Kidney (tissue), 14 donors: Measurements from ENCODE around the gene SACM1L. TPM values are rescaled to one million over a fixed set of nuclear protein-coding genes. Genes with fewer than 3 reads are reported as not detected.
A peak's percentile ranks its signal among the peaks of the same experiment; 100 is the strongest.

Experiments used
- DNase-seq, 5 donors: peaks; one replicate each; pipeline ENCODE4 v3.0.0-alpha.2; 2013 to 2020
- FAIRE-seq: peaks from 2 replicates; lab custom pipeline; 2012; peaks lifted over from hg19 to GRCh38; lab: Jason Lieb, UNC
- H3K27ac ChIP-seq, 2 donors: one replicate each; pipeline ENCODE4 v1.7.0; 2013; ENCODE audit warnings: low read depth in 2 of 2, low read length in 2 of 2, inconsistent platforms in 1 of 2
- H3K27me3 ChIP-seq: one replicate; pipeline ENCODE4 v1.7.1; 2013; ENCODE audit warnings: low read length, inconsistent platforms; ENCODE audit not compliant: control insufficient read depth, insufficient read depth
- H3K36me3 ChIP-seq, 3 donors: one replicate each; pipeline versions ENCODE4 v1.7.0 to v1.7.1; 2013; ENCODE audit warnings: low read length in 3 of 3, control low read depth in 1 of 3, inconsistent platforms in 1 of 3; ENCODE audit not compliant: insufficient read depth in 3 of 3, control insufficient read depth in 2 of 3
- H3K4me1 ChIP-seq, 3 donors: one replicate each; pipeline versions ENCODE4 v1.7.0 to v1.7.1; 2013; ENCODE audit warnings: low read length in 3 of 3, inconsistent platforms in 1 of 3, low read depth in 1 of 3; ENCODE audit not compliant: control insufficient read depth in 2 of 3, insufficient read depth in 2 of 3
- H3K4me3 ChIP-seq, 3 donors: one replicate each; pipeline versions ENCODE4 v1.7.0 to v1.8.1; 2013; ENCODE audit warnings: low read length in 3 of 3, control low read depth in 1 of 3, inconsistent platforms in 1 of 3
- H3K9ac ChIP-seq, 3 donors: one replicate each; pipeline versions ENCODE4 v1.7.0 to v1.7.1; 2013; ENCODE audit warnings: low read length in 3 of 3, control low read depth in 1 of 3, inconsistent platforms in 1 of 3
- H3K9me3 ChIP-seq, 3 donors: one replicate each; pipeline versions ENCODE4 v1.7.0 to v1.7.1; 2013; ENCODE audit warnings: low read length in 3 of 3, control low read depth in 1 of 3, inconsistent platforms in 1 of 3; ENCODE audit not compliant: control insufficient read depth in 2 of 3, insufficient read depth in 1 of 3
- intact Hi-C: fragments of 100-400 bp; cut with DNase I; formaldehyde crosslinking; loops from one replicate; pipeline ENCODE4 v1.11.1; 2022
- polyA plus RNA-seq: library from polyadenylated mRNA; stranded (reverse); fragments of 350-450 nt; fragmentation: Illumina TruSeq; extraction: RNeasy Lipid Tissue Mini Kit (QIAGEN cat#74804); gene quantifications from one replicate; pipeline ENCODE4 v1.2.3, GENCODE V29; 2014; ENCODE audit warnings: low read depth, low replicate concordance; ENCODE audit not compliant: insufficient read depth
- total RNA-seq: library from RNA; stranded (reverse); fragmentation: NEBNext Ultra II Directional; extraction: Animal tissue kit (Norgen Biotek cat#: 25700); gene quantifications from one replicate; pipeline ENCODE4 v1.2.1, GENCODE V29; 2021
- TF ChIP-seq, protein P1 (sequence below): IDR thresholded peaks from 3 replicates; pipeline ENCODE4 v1.5.1; 2012; ENCODE audit warnings: mild to moderate bottlenecking, moderate library complexity, borderline replicate concordance; ENCODE audit not compliant: insufficient read depth; ENCODE audit errors: extremely low read depth
- donor health status: control.
- donor health status: control.
- donor health status: control.
- donor health status: control.
- donor health status: control.
- donor health status: DM: yes; HTN: yes; CAD: no.
- donor health status: Normal renal cell carcinoma (clear cell type).

SACM1L gene
- total and polyA plus RNA-seq, 2 donors from 2014 or later = 27.1 to 53.1 TPM

GRCh38 chr3:45654397-45654944 lies 34.7 kb upstream of the SACM1L start:
- Histone ChIP-seq H3K9ac (no peak overlapping the region), H3K4me1 (no peaks in the 10 kb centered on the region), H3K27me3 (no peaks in the 10 kb centered on the region), H3K27ac (no peak overlapping the region), H3K9me3 (no peaks in the 10 kb centered on the region), H3K4me3 (no peak overlapping the region), H3K36me3 (no peaks in the 10 kb centered on the region)
- no peak for DNase-seq
- intact Hi-C loops = loop anchor here (10.0 kb wide), 1 partner anchor 60 kb away; the partner anchor contains the start of gene LIMD1
- FAIRE-seq = no peak
- TF ChIP-seq, protein P1, sequence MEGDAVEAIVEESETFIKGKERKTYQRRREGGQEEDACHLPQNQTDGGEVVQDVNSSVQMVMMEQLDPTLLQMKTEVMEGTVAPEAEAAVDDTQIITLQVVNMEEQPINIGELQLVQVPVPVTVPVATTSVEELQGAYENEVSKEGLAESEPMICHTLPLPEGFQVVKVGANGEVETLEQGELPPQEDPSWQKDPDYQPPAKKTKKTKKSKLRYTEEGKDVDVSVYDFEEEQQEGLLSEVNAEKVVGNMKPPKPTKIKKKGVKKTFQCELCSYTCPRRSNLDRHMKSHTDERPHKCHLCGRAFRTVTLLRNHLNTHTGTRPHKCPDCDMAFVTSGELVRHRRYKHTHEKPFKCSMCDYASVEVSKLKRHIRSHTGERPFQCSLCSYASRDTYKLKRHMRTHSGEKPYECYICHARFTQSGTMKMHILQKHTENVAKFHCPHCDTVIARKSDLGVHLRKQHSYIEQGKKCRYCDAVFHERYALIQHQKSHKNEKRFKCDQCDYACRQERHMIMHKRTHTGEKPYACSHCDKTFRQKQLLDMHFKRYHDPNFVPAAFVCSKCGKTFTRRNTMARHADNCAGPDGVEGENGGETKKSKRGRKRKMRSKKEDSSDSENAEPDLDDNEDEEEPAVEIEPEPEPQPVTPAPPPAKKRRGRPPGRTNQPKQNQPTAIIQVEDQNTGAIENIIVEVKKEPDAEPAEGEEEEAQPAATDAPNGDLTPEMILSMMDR = no peak

DNA sequence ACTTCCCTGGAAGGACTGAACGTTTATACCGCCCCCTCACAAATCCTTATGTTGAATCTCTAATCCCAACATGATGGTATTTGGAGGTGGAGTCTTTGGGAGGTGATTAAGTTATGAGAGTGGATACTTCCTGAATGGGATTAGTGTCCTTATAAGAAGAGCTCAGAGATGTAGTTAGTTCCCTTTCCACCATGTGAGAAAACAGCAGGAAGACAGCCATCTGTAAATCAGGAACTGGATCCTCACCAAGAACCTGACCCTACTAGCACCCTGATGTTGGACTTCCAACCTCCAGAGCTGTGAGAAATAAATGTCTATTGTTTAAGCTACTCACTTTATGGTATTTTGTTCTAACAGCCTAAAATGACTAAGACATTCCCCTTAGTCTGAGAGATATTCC lies 33.3 kb upstream of the SACM1L start:
- FAIRE-seq = no peak
- H3K27ac ChIP-seq = no peak overlapping the region
- no peak for DNase-seq
- intact Hi-C loops = loop anchor here (5.0 to 10.0 kb wide), 2 partner anchors 61 to 144 kb away; partner anchors contain the start of gene LIMD1
- no peaks in the 10 kb centered on the region for H3K36me3 ChIP-seq
- H3K4me1 ChIP-seq = no peaks in the 10 kb centered on the region
- no peaks in the 10 kb centered on the region for H3K27me3 ChIP-seq
- no peak overlapping the region for H3K4me3 ChIP-seq
- H3K9me3 ChIP-seq = no peaks in the 10 kb centered on the region
- TF ChIP-seq, protein P1 = no peak
- no peak overlapping the region for H3K9ac ChIP-seq

DNA sequence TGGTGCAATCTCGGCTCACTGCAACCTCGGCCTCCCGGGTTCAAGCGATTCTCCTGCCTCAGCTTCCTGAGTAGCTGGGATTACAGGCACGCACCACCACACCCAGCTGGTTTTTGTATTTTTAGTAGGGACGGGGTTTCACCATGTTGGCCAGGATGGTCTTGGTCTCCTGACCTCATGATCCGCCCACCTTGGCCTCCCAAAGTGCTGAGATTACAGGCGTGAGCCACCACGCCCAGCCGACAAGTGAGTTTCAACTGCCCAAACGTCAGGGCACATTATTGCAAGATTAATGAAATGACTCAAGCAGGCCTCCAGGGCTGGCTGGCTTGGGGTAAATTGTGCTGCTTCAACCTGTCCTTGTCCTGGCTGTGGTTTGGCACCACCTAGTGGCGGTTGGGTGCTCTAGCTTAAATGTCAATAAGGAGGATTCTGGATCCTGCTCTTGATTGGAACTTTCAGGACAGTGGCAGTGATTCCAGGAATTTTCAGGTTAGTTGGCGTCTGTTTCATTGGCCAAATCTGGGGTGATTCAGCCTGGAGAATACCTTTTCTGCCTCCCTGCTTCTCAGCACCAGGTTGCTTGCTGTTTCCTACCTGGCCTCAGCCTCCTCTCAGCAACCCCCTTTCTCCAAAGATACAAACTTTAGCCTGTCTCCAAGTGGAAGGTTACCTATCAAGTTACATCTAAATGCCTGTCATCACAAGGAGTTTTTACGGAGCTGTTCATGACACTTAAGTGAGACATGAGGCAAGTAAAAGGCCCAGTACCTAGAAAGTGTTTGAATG lies 32.4 kb upstream of the SACM1L start:
- Histone ChIP-seq H3K4me3 (no peak overlapping the region), H3K4me1 (no peaks in the 10 kb centered on the region), H3K9ac (no peak overlapping the region), H3K27me3 (no peaks in the 10 kb centered on the region), H3K36me3 (no peaks in the 10 kb centered on the region), H3K27ac (no peak overlapping the region), H3K9me3 (no peaks in the 10 kb centered on the region)
- DNase-seq (peak; percentile 89 to 96 (median 92)), FAIRE-seq (no peak)
- TF ChIP-seq, protein P1 = peak; percentile 98
- intact Hi-C loops = loop anchor here (5.0 to 10.0 kb wide), 2 partner anchors 62 to 144 kb away; partner anchors contain the start of gene LIMD1
